Loucy (cell line): ENCODE measurements around the gene TACC2.

Experiments
- H2AFZ ChIP-seq: fragments of 200-600 bp; sonication (generic); 2 replicates; pipeline ENCODE4 v1.6.0; 2016; ENCODE audit warnings: antibody characterized with exemption, mild to moderate bottlenecking, low read length, moderate library complexity
- H3F3A ChIP-seq: fragments of 200-600 bp; 2 replicates; pipeline ENCODE4 v1.6.0; 2016; ENCODE audit warnings: antibody characterized with exemption, low read depth, mild to moderate bottlenecking
- H3K27me3 ChIP-seq: fragments of 200-600 bp; sonication (generic); 2 replicates; pipeline ENCODE4 v1.6.1; 2014; ENCODE audit warnings: low read length, mild to moderate bottlenecking; ENCODE audit not compliant: insufficient read depth, poor library complexity, severe bottlenecking
- H3K36me3 ChIP-seq: fragments of 200-600 bp; sonication (generic); 2 replicates; pipeline ENCODE4 v1.6.1; 2016; ENCODE audit warnings: low read length; ENCODE audit not compliant: insufficient read depth
- H3K4me1 ChIP-seq: fragments of 200-600 bp; sonication (generic); 2 replicates; pipeline ENCODE4 v1.5.1; 2014; ENCODE audit warnings: low read length, mild to moderate bottlenecking; ENCODE audit not compliant: insufficient read depth, poor library complexity, severe bottlenecking
- H3K4me2 ChIP-seq: fragments of 200-600 bp; sonication (generic); 2 replicates; pipeline ENCODE4 v1.6.0; 2014; ENCODE audit warnings: antibody characterized with exemption, low read length, low read depth, mild to moderate bottlenecking; ENCODE audit not compliant: poor library complexity, severe bottlenecking
- H3K4me3 ChIP-seq: fragments of 200-600 bp; sonication (generic); 2 replicates; pipeline ENCODE4 v1.5.1; 2014; ENCODE audit warnings: low read length, mild to moderate bottlenecking, mixed read lengths; ENCODE audit not compliant: poor library complexity, severe bottlenecking
- H3K79me2 ChIP-seq: fragments of 200-600 bp; sonication (generic); 2 replicates; pipeline ENCODE4 v1.6.1; 2014; ENCODE audit warnings: low read length; ENCODE audit not compliant: insufficient read depth
- H3K9ac ChIP-seq: fragments of 200-600 bp; sonication (generic); 2 replicates; pipeline ENCODE4 v1.6.0; 2014; ENCODE audit warnings: mild to moderate bottlenecking, low read depth, low read length, moderate library complexity; ENCODE audit not compliant: poor library complexity, severe bottlenecking
- H3K9me2 ChIP-seq: fragments of 200-600 bp; sonication (generic); replicated peaks from 2 replicates; pipeline ENCODE4 v1.6.1; 2016; ENCODE audit warnings: low read depth, low read length, mixed read lengths
- H3K9me3 ChIP-seq: fragments of 200-600 bp; sonication (generic); 2 replicates; pipeline ENCODE4 v1.6.1; 2014; ENCODE audit warnings: mild to moderate bottlenecking, antibody characterized with exemption, low read length, low read depth; ENCODE audit not compliant: insufficient read depth
- H4K20me1 ChIP-seq: fragments of 200-600 bp; sonication (generic); 2 replicates; pipeline ENCODE4 v1.6.0; 2014; ENCODE audit warnings: antibody characterized with exemption, low read length, mild to moderate bottlenecking; ENCODE audit not compliant: insufficient read depth, poor library complexity, severe bottlenecking
- CTCF ChIP-seq: fragments of 200-600 bp; sonication (generic); conservative IDR thresholded peaks from 2 replicates; pipeline ENCODE4 v1.5.1; 2014; ENCODE audit warnings: mild to moderate bottlenecking, antibody characterized with exemption, low read length
- EZH2phosphoT487 ChIP-seq: fragments of 200-600 bp; IDR thresholded peaks from 2 replicates; pipeline ENCODE4 v1.6.1; 2018; ENCODE audit warnings: antibody characterized with exemption, mild to moderate bottlenecking, moderate library complexity, borderline replicate concordance

TACC2 gene

GRCh38 chr10:122143238-122143841 lies 154.4 kb downstream of the TACC2 start:
- Histone ChIP-seq H3K9me2 (no peaks in the 10 kb centered on the region), H3K79me2 (no peaks in the 10 kb centered on the region), H3K27me3 (no peaks in the 10 kb centered on the region), H4K20me1 (no peaks in the 10 kb centered on the region), H3K9ac (no peak overlapping the region), H3K4me3 (no peak overlapping the region), H3K4me2 (no peak overlapping the region), H3K4me1 (no peaks in the 10 kb centered on the region), H2AFZ (no peak overlapping the region), H3K9me3 (peaks cover 4% of the 10 kb centered on the region; the same call in 1 of the 2 replicates), H3F3A (no peaks in the 10 kb centered on the region), H3K36me3 (no peaks in the 10 kb centered on the region)
- TF ChIP-seq EZH2phosphoT487 (no peak), CTCF (no peak)

DNA sequence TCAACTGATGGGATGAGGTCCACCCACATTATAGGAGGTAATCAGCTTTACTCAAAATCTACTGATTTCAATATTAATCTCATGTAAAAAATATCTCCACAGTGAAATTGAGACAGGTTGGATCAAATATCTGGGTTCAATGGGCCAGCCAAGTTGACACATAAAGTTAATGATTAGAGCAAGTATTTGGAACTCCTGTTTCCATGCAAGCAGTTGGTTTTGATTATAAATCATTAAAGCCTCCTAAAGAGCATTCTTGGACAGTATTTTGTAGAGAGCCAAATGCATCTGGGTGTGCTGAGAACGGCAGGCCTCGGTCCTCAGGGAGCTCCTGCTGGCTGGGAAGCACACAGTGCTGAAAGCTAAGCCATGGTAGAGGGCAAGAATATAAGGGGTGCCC lies 155.2 kb downstream of the TACC2 start:
- H3K9me2 ChIP-seq, result no peaks in the 10 kb centered on the region
- H4K20me1 ChIP-seq, result no peaks in the 10 kb centered on the region

GRCh38 chr10:122145113-122145512 lies 156.2 kb downstream of the TACC2 start:
- TF ChIP-seq CTCF, result no peak
- no peak for TF ChIP-seq EZH2phosphoT487
- no peaks in the 10 kb centered on the region for H3K79me2 ChIP-seq
- no peaks in the 10 kb centered on the region for H4K20me1 ChIP-seq

More for the DNA sequence above, 155.2 kb downstream of the TACC2 start:
- no peak overlapping the region for H3K4me2 ChIP-seq
- peaks cover 4% of the 10 kb centered on the region; the same call in 1 of the 2 replicates for H3K9me3 ChIP-seq
- no peak overlapping the region for H2AFZ ChIP-seq
- no peaks in the 10 kb centered on the region for H3K27me3 ChIP-seq
- TF ChIP-seq EZH2phosphoT487 (no peak), CTCF (no peak)
- no peaks in the 10 kb centered on the region for H3F3A ChIP-seq
- H3K4me1 ChIP-seq, result no peaks in the 10 kb centered on the region
- no peaks in the 10 kb centered on the region for H3K79me2 ChIP-seq
- no peaks in the 10 kb centered on the region for H3K36me3 ChIP-seq
- no peak overlapping the region for H3K9ac ChIP-seq
- H3K4me3 ChIP-seq, result no peak overlapping the region

More at GRCh38 chr10:122145113-122145512, 156.2 kb downstream of the TACC2 start:
- H3F3A ChIP-seq, result no peaks in the 10 kb centered on the region
- H3K9ac ChIP-seq, result no peak overlapping the region
- no peak overlapping the region for H3K4me3 ChIP-seq
- no peaks in the 10 kb centered on the region for H3K36me3 ChIP-seq
- H2AFZ ChIP-seq, result no peak overlapping the region
- no peak overlapping the region for H3K4me2 ChIP-seq
- no peaks in the 10 kb centered on the region for H3K9me2 ChIP-seq
- H3K9me3 ChIP-seq, result peaks cover 4% of the 10 kb centered on the region; the same call in 1 of the 2 replicates
- H3K4me1 ChIP-seq, result no peaks in the 10 kb centered on the region
- no peaks in the 10 kb centered on the region for H3K27me3 ChIP-seq
